ENCODE results near the gene MERTK. TPM values are rescaled to one million over a fixed set of nuclear protein-coding genes. Genes with fewer than 3 reads are reported as not detected.

The MERTK gene
- total and polyA plus RNA-seq, 10 of the 15 experiments (the other 5 are each of a cell fraction or from before 2014, with no cell fraction given), result 0.13 to 30.6 (median 0.50) TPM

- no peaks in the 10 kb centered on the region for H4K20me1 ChIP-seq (ENCODE audit: control insufficient read depth, insufficient read depth)
- ChIA-PET CTCF (no interaction called here), RAD21 (ENCODE audit: unreplicated experiment) (interaction anchor here (1.0 kb wide), 1 partner anchor 9 kb away, joined by 3 read pairs; no protein-coding TSS in a partner anchor), SMC1A (ENCODE audit: uncharacterized antibody, unreplicated experiment) (interaction anchor here (0.6 to 3.5 kb wide), 5 partner anchors 15 to 104 kb away, joined by 3 to 13 read pairs (median 5); no protein-coding TSS in a partner anchor), POLR2A (interaction anchor here (0.6 to 1.6 kb wide), 2 partner anchors 75 to 900 kb away, joined by 3 to 5 read pairs; no protein-coding TSS in a partner anchor)
- no peak overlapping the region for H2AFZ ChIP-seq (ENCODE audit: control insufficient read depth, low read depth, low read length)
- H3K9ac ChIP-seq (ENCODE audit: control insufficient read depth, insufficient read depth, low read length), result no peak overlapping the region
- FAIRE-seq, result no peak
- H3K79me2 ChIP-seq (ENCODE audit: control insufficient read depth, insufficient read depth, low read length), result no peaks in the 10 kb centered on the region
- peak; percentile 16 for DNase-seq (ENCODE audit: low read depth, low spot score)
- H3K4me1 ChIP-seq (ENCODE audit: control insufficient read depth, insufficient read depth, low read length), result peaks cover 15% of the 10 kb centered on the region
- in situ Hi-C loops (cut with MboI), result no loop called here
- no TSS peak for BruUV-seq (replicated peaks)
- 31% methylated on average over 5 of the region's 5 CpGs for WGBS (ENCODE audit: insufficient coverage, insufficient replicate concordance, low lambda C conversion rate, missing lambda C conversion rate)
- H3K9me3 ChIP-seq (replicated peaks; ENCODE audit: control insufficient read depth, insufficient read depth, low read length), result no peaks in the 10 kb centered on the region
- no peak overlapping the region for H3K27ac ChIP-seq (ENCODE audit: control insufficient read depth, insufficient read depth)
- no peaks in the 10 kb centered on the region for H3K36me3 ChIP-seq (ENCODE audit: control insufficient read depth in 2 of 2, insufficient read depth in 2 of 2, low read length in 1 of 2)
- no peaks in the 10 kb centered on the region for H3K27me3 ChIP-seq (replicated peaks in 1 of 2; ENCODE audit: control insufficient read depth in 2 of 2, insufficient read depth in 2 of 2, low read length in 1 of 2)
- H3K4me3 ChIP-seq, result no peak overlapping the region
- no peak overlapping the region; the same call in 1 of the 2 replicates for H3K4me2 ChIP-seq (ENCODE audit: control insufficient read depth, insufficient read depth)
- intact Hi-C loops (cut with micrococcal nuclease; ENCODE audit: unreplicated experiment), result no loop called here
- peak; percentile 58 for ATAC-seq
- peak; percentile 9; the same call in 1 of the 2 replicates for TF ChIP-seq EED (IDR thresholded peaks at IDR 0.05; ENCODE audit: low read depth)
- 0 out of 2 replicates have a peak, but pooled peaks have one; percentile 15 for TF ChIP-seq ZNF687 (IDR thresholded peaks at IDR 0.05)
- no peak for TF ChIP-seq ZBTB40 (IDR thresholded peaks at IDR 0.05; ENCODE audit: borderline replicate concordance)
- TF ChIP-seq GATAD2B (conservative IDR thresholded peaks at IDR 0.05; ENCODE audit: low read depth), result no peak
- peak in 1 of 2 experiments; percentile 25; a peak in 1 of 4 replicates for TF ChIP-seq BHLHE40 (IDR thresholded peaks at IDR 0.05; ENCODE audit: borderline replicate concordance in 1 of 2, low read depth in 2 of 2, low read length in 1 of 2)
- no peak for TF ChIP-seq DPF2 (IDR thresholded peaks at IDR 0.05)
- peak; percentile 22; the same call in 1 of the 2 replicates for TF ChIP-seq RUNX3 (IDR thresholded peaks at IDR 0.05; ENCODE audit: low read length)
- TF ChIP-seq TARDBP (IDR thresholded peaks at IDR 0.05; ENCODE audit: borderline replicate concordance), result no peak
- no peak for TF ChIP-seq E2F8 (IDR thresholded peaks at IDR 0.05; ENCODE audit: low read depth, partially characterized antibody)
Measured at GRCh38 chr2:112003576-112004252, 105.3 kb downstream of the MERTK start.

All from GM12878 (cell line).